NCI-H2081 (cell line): ENCODE results near the gene PINLYP.

Source experiments
- DNase-seq, 2 experiments: peaks; one replicate each; lab custom pipeline; 2025; lab: John Stamatoyannopoulos, UW

PINLYP gene

DNA sequence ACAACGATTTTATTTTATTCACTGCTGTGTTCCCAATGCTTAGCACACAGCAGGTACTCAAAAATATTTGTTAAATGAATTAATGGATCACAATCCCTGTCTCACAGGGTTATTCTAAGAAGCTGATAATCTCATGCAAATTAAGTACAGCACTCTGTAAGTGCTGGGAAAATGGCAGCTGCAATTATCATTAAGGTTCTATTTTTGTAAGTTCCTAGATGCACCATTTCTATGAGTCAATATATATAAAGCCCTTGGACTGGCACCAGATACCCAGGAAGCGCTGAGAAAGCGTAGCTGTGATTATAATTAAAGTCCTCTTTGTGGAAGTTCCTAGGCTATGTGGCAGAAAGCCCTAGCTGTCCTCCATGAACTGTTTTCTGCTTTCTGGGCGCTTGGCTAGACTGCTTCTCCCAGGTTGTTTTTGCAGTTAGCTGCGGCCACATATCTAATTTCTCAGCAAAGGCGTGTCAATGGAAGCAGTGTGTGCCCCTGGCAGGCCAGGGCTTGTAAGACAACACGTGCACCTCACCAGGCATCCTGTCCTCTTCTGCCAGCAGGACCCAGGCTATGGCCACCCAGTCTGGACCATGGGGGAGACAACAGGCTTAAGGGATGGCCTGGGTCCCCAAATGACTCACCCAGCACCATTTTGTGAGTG, 31.1 kb downstream of the PINLYP start:
- DNase-seq, result peak; percentile 52 to 72

GRCh38 chr19:43607238-43608205, 31.9 kb downstream of the PINLYP start:
- no peak for DNase-seq

DNA sequence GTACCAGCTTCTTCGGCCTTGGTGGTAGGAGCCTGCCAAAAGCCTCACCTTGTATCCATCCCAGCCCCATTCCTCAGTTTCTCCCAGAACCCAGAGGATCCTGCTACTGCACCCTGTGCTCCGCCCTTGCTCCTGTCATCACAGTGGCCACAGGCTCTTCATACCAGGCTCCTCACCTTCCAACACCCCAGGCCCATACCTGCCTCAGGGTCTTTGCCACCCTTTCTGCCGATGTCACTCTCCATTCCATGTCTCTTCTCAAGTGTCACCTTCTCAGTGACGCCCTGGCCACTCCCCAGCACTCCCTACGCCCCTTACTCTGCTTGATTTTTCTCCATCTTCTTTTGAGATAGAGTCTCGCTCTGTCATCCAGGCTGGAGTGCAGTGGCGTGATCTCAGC, 34.3 kb downstream of the PINLYP start:
- DNase-seq, result no peak

GRCh38 chr19:43610493-43610892, 34.9 kb downstream of the PINLYP start:
- no peak for DNase-seq

DNA sequence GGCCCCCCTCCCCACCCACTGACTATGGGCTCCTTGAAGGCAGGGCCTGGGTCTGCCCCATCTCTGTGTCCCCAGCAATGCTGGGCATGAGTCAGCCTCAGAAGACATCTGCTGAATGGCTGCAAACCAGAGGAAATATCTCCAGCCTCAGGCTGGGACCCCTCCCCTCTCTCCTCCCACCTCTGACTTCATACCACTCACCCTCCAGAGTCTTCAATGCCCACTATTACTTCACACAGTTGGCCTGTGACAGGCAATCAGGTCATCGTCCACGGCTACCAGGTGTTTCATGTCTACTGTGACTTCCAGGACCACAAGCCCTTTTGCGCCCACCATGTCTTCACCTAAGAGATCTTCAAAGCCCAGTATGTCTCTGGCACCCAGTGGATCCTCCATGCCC, 36.2 kb downstream of the PINLYP start, which contains the start of gene SRRM5:
Gene SRRM5 (plus strand): TSS at position 301 of the 400 bp plus-strand sequence. CDS start 34 bp downstream, at position 335.
- DNase-seq, result no peak

DNA sequence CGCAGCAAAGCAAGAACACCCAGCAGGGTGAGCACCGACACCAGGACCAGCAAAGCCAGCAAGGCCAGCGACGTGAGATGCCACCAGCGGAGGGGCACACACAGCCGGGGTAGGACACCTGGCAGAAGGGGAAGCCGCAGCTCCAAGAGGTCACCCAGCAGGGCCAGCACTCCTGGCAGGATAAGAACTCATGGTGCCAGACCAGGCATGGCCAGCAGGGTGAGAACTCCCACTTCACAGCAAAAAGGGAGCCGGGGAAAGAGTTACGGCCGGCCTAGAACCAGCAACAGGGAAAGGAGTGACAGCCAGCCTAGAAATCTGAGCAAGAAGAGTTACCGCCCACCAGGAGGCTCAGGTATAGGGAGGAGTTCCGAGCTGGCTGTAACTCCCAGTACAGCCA, 36.8 kb downstream of the PINLYP start:
- no peak for DNase-seq

GRCh38 chr19:43616306-43616705, 40.7 kb downstream of the PINLYP start:
- no peak for DNase-seq

DNA sequence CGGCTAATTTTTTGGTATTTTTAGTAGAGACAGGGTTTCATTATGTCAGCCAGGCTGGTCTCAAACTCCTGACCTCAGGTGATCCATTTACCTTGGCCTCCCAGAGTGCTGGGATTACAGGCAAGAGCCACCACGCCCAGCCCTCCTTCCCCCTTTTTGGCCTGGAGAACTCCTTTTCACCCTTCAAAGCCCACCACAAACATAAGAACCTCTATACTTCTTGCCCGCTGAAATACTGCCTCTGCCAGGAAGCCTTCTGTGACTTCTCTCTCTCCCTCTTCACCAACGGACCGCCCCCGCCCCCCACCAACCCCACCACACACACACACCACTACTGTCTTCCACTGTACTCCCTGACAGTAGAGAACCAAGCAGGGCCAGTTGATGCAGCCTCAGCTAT, 41.4 kb downstream of the PINLYP start:
- DNase-seq, result no peak

DNA sequence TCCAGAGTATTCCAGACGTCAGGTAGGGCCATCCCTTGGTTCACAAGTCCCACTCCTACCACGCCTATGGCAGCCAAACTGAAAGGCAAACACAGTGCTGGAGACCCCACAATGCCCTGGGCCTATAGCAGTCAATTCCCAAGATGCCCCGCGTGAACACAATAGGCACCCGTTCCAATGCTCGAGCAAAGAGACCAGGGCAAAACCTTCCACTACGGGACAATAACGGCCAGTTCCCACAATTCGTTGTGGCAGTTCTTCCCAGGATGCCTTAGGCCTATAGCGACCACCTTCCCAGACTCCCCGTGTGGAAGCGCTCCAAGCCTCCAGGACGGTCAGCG, 43.3 kb downstream of the PINLYP start:
- peak in 1 of 2 experiments; percentile 73 for DNase-seq

DNA sequence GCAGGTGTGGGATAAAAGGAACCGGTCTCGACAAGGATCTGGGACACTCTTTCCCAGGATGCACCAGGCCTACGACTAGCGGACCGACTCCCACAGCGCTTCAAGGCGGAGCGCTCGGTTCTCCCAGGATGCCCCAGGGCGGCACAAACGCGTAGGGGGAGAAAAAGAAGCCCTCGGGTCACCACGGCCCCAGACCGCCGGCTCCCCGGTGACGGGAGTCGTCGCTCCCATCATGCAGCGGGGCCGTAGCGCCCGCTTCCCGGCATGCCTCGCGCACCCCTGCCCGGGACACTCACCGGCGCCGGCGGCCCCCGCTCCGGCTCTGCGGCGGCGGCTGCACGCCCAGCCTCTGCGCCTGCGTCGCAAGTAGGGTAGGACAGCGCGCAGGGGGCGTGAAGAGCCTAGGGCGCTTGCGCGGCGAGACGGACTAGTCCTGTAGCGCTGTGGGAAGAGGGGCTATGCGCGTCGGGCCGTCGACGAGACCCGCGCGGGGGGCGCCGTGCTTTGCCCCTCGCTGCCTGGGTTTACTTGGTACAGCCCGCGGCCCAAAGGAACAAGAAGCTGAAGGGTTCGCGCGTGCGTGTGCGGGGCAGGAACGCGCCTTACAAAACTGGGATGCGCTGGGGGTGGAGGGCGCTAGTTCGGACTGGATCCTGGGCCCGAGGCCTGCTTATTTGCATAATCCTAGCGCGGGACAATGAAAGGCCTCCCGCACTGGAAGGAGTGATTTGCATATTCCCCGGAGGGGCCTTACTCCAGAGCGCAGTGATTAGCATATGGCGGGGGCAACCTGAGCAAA, 43.9 kb downstream of the PINLYP start, which contains the start of gene ZNF428:
Gene ZNF428 (minus strand): TSS at position 368 of the 799 bp plus-strand sequence. CDS start 5,325 bp downstream, outside the sequence.
- peak; percentile 86 to 91 for DNase-seq

DNA sequence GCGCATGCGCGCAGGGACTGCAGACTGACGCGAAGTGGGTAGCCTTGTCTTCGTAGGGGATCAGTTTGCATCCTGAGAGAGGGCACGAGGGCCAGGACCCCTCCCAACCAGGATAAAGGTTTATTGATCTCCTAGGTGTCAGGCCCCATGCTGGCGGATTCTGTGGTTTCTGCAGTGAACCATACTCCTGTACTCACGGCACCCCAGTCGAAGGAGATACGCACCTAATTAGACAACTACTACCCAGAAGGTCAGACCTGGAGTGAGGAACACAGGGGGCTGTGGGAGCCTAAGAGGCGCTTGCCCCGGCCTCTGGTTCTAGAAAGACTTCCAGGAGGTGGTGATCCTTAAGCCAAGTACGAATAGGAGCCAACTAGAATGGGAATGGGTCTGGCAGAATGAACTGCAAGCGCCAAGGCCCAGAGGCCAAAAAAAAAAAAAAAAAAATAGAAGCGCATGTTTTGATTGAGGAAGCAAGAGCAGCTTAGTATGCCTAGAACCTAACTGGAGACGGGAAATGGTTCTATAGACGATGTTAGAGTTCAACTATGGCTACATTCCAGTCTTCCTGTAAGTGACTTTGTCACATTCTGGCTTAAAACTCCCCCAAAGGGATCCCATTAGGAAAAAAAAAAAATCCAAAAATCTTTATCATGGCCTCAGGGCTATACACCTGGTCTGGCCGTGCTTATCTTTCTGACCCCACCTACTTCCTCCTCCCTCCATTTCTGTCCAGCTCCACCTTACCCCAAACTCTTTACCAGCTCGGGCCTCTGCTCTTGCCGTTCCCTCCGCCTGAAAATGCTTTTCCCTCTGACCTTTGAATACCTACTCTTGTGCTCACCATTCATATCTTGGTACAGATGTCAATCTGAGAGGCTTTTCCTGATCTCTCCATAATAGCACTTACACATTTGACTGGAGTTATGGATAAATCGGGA, 44.7 kb downstream of the PINLYP start:
- DNase-seq, result no peak

- no peak for DNase-seq
These were observed 46.5 kb downstream of the PINLYP start for GRCh38 chr19:43622070-43622469.

GRCh38 chr19:43622956-43623355, 47.4 kb downstream of the PINLYP start:
- no peak for DNase-seq

DNA sequence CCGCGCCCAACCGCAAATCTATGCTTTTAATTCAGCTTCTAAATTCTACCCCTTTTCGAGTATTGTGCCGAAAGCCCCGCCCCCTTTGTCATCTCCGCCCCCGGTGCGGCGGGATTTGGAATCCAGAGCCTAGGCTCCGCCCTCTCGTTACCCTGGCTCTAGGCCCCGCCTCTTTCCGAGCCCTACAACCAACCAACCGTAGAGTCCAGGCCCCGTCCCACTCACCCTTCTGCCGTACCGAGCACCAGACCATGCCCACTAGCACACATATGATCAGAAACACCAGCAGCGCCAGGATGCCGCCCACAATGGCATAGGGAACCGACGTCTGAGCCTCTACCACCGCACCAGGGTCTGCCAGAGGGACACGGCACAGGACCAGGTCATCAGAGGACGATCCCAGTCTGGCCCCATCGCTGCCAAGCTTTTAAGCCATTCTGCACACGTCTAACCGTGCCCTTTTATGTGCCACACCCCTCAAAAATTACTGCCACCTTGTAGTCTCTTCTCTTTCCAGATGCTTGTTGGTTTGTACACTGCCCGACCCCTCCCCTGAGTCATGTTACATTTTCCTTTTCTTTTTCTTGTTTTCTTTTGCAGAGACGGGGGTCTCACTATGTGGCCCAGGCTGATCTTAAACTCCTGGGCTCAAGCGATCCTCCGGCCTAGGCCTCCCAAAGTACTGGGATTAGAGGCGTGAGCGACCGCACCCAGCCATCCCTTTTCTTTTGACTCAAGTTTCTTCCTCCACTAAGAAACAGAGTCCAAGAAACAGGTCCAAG, 48.5 kb downstream of the PINLYP start:
- no peak for DNase-seq

- no peak for DNase-seq
These were observed 49.3 kb downstream of the PINLYP start for GRCh38 chr19:43624933-43625332.

DNA sequence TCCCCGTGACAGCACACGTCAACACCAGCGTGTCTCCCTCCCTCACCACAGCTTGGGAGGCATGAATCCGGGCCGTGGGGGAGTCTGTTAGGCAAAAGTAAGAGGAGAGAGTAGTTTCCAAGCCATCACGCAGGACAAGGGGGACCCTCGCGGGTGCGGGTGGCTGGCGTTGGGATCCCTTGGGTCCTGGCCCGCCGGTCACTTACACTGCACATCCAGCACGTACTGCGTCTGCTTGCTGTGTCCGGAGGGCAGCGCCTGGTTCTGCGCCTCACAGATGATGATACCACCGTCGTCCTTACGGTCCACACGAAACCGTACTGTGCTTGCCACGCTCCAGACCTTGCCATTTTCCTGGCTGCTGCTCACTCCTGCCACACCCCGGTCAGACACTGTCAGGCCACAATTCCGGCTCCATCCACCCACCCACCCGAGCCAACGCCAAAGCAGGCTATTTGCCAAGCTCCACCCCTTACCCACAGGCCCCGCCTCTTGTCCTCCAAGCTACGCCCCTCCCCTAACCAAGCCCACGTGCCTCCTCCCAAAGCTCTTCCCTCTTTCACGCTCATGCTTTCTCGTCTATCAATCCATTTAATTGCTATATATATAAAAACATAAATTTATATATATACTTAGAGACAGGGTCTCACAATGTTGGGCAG, 50.4 kb downstream of the PINLYP start:
- DNase-seq, result no peak

GRCh38 chr19:43626838-43627237, 51.2 kb downstream of the PINLYP start:
- DNase-seq, result no peak

GRCh38 chr19:43628646-43629326, 53.2 kb downstream of the PINLYP start:
- DNase-seq, result no peak

- DNase-seq, result no peak
These were observed 55.9 kb downstream of the PINLYP start for GRCh38 chr19:43631491-43631890.
